GM23338 (cell line): ENCODE measurements around the gene MAOA.

Experiments used
- CTCF ChIP-seq, 2 experiments: fragments of 200-600 bp in 1 of 2; sonication (generic) in 1 of 2; conservative IDR thresholded peaks; 2 replicates each; pipeline versions ENCODE4 v1.5.1 to v1.6.1; 2016 to 2017; ENCODE audit warnings: antibody characterized with exemption in 2 of 2, low read depth in 2 of 2, mild to moderate bottlenecking in 2 of 2, moderate library complexity in 1 of 2
- POLR2AphosphoS5 ChIP-seq: IDR thresholded peaks from 2 replicates; pipeline ENCODE4 v1.6.1; 2016; ENCODE audit warnings: antibody characterized with exemption, low read depth

- TF ChIP-seq CTCF (conservative IDR thresholded peaks at IDR 0.05; ENCODE audit: low read depth in 2 of 2) = no peak
- TF ChIP-seq POLR2AphosphoS5 = no peak
These were observed 62.9 kb downstream of the MAOA start for GRCh38 chrX:43718956-43719355.
